IMR-90 (cell line): Measurements from ENCODE around the gene C1QTNF1. TPM values are rescaled to one million over a fixed set of nuclear protein-coding genes. Genes with fewer than 3 reads are reported as not detected.

Experiments
- ATAC-seq: fragments of 200-7000 bp; cut with Tn5 transposase; 2 replicates; pipeline ENCODE4 v1.9.1; 2020; ENCODE audit warnings: low read depth, mild to moderate bottlenecking, moderate library complexity
- BruUV-seq: library from RNA; stranded (reverse); fragments of 400-500 nt; replicated peaks from 2 replicates; lab custom pipeline; 2021; lab: Mats Ljungman, UMichigan
- CTCF ChIA-PET: fragments of 300-600 bp; formaldehyde crosslinking; extraction: SDS; loops from one replicate; lab custom pipeline; 2021; ENCODE audit warnings: antibody characterized with exemption; lab: Yijun Ruan, JAX
- POLR2A ChIA-PET: fragments of 300-600 bp; sonication (Branson Sonifier 250); formaldehyde crosslinking; loops from one replicate; lab custom pipeline; 2022; ENCODE audit warnings: antibody characterized with exemption; ENCODE audit not compliant: unreplicated experiment; lab: Charles Lee
- DNase-seq: peaks from one replicate; pipeline ENCODE4 v3.0.0; 2013
- H2AFZ ChIP-seq: replicated peaks from 2 replicates; pipeline ENCODE3; 2013; ENCODE audit warnings: low read length, mild to moderate bottlenecking; ENCODE audit not compliant: poor library complexity
- H2AK5ac ChIP-seq: 2 replicates; pipeline ENCODE4 v1.6.1; 2013; ENCODE audit warnings: low read depth, low read length, inconsistent platforms
- H2AK9ac ChIP-seq: replicated peaks from 2 replicates; pipeline ENCODE3; 2013; ENCODE audit warnings: mild to moderate bottlenecking, low read depth, low read length, moderate library complexity; ENCODE audit not compliant: poor library complexity
- H2BK120ac ChIP-seq: 2 replicates; pipeline ENCODE4 v1.6.1; 2013; ENCODE audit warnings: low read depth, low read length, inconsistent platforms
- H2BK15ac ChIP-seq: 3 replicates; pipeline ENCODE4 v1.6.1; 2013; ENCODE audit warnings: low read depth, low read length, inconsistent platforms
- H2BK20ac ChIP-seq: 2 replicates; pipeline ENCODE4 v1.6.1; 2013; ENCODE audit warnings: low read depth, mild to moderate bottlenecking, inconsistent platforms, low read length, moderate library complexity
- H2BK5ac ChIP-seq: 2 replicates; pipeline ENCODE4 v1.6.1; 2013; ENCODE audit warnings: mild to moderate bottlenecking, low read depth, low read length, inconsistent platforms; ENCODE audit not compliant: poor library complexity, severe bottlenecking
- H3K14ac ChIP-seq: replicated peaks from 2 replicates; pipeline ENCODE4 v1.6.1; 2013; ENCODE audit warnings: low read depth, low read length, inconsistent platforms
- H3K18ac ChIP-seq: 2 replicates; pipeline ENCODE4 v1.6.1; 2013; ENCODE audit warnings: low read depth, low read length, control low read depth
- H3K23ac ChIP-seq: 2 replicates; pipeline ENCODE4 v1.6.1; 2013; ENCODE audit warnings: low read depth, low read length, inconsistent platforms
- H3K27ac ChIP-seq: 2 replicates; pipeline ENCODE4 v1.5.1; 2013; ENCODE audit warnings: mild to moderate bottlenecking, control low read depth, low read length; ENCODE audit not compliant: insufficient read depth
- H3K27me3 ChIP-seq: 2 replicates; pipeline ENCODE4 v1.6.1; 2013; ENCODE audit warnings: low read length; ENCODE audit not compliant: control insufficient read depth, insufficient read depth
- H3K36me3 ChIP-seq: 2 replicates; pipeline ENCODE4 v1.6.1; 2013; ENCODE audit warnings: low read length, mixed read lengths; ENCODE audit not compliant: control insufficient read depth, insufficient read depth
- H3K4ac ChIP-seq: 2 replicates; pipeline ENCODE4 v1.6.1; 2013; ENCODE audit warnings: low read depth, low read length, inconsistent platforms
- H3K4me1 ChIP-seq: 2 replicates; pipeline ENCODE4 v1.6.1; 2013; ENCODE audit warnings: low read length, mixed read lengths; ENCODE audit not compliant: control insufficient read depth, insufficient read depth
- H3K4me2 ChIP-seq: 2 replicates; pipeline ENCODE4 v1.6.1; 2013; ENCODE audit warnings: low read depth, mild to moderate bottlenecking, control low read depth, low read length, moderate library complexity
- H3K4me3 ChIP-seq: 2 replicates; pipeline ENCODE4 v1.5.1; 2013; ENCODE audit warnings: low read depth, mild to moderate bottlenecking, control low read depth, low read length, moderate library complexity; ENCODE audit not compliant: insufficient read depth
- H3K56ac ChIP-seq: 2 replicates; pipeline ENCODE4 v1.6.1; 2013; ENCODE audit warnings: low read length, inconsistent platforms; ENCODE audit not compliant: insufficient read depth; ENCODE audit errors: extremely low read depth
- H3K79me1 ChIP-seq, 2 experiments: 2 replicates each; pipeline ENCODE4 v1.6.1; 2013; ENCODE audit warnings: low read length in 2 of 2, inconsistent platforms in 1 of 2, low read depth in 1 of 2
- H3K9ac ChIP-seq: 2 replicates; pipeline ENCODE4 v1.6.1; 2013; ENCODE audit warnings: low read depth, low read length, control low read depth
- H3K9me1 ChIP-seq: 2 replicates; pipeline ENCODE4 v1.6.1; 2013; ENCODE audit warnings: low read length, inconsistent platforms; ENCODE audit not compliant: insufficient read depth
- H3K9me3 ChIP-seq: 2 replicates; pipeline ENCODE4 v1.6.1; 2013; ENCODE audit warnings: low read length; ENCODE audit not compliant: control insufficient read depth, insufficient read depth
- H4K20me1 ChIP-seq: 2 replicates; pipeline ENCODE4 v1.6.1; 2013; ENCODE audit warnings: low read length, inconsistent platforms; ENCODE audit not compliant: insufficient read depth
- H4K5ac ChIP-seq: 2 replicates; pipeline ENCODE4 v1.6.1; 2013; ENCODE audit warnings: mild to moderate bottlenecking, low read depth, low read length, control low read depth
- H4K8ac ChIP-seq, 2 experiments: 2 replicates each; pipeline ENCODE4 v1.6.1; 2013; ENCODE audit warnings: low read depth in 2 of 2, low read length in 2 of 2, control low read depth in 1 of 2, inconsistent platforms in 1 of 2
- H4K91ac ChIP-seq: 2 replicates; pipeline ENCODE4 v1.6.1; 2013; ENCODE audit warnings: low read depth, low read length, inconsistent platforms; ENCODE audit not compliant: insufficient read depth
- CHD1 ChIP-seq: IDR thresholded peaks from 2 replicates; pipeline ENCODE4 v1.6.1; 2012; ENCODE audit warnings: low read depth, low read length, improper control_type of control experiment
- FOS ChIP-seq: fragments of 150-350 bp; IDR thresholded peaks from 2 replicates; pipeline ENCODE4 v1.6.1; 2016; ENCODE audit warnings: low read depth, low read length
- MAZ ChIP-seq: IDR thresholded peaks from 2 replicates; pipeline ENCODE4 v1.6.1; 2012; ENCODE audit warnings: low read depth, mild to moderate bottlenecking, low read length, improper control_type of control experiment, moderate library complexity, borderline replicate concordance
- RCOR1 ChIP-seq: IDR thresholded peaks from 2 replicates; pipeline ENCODE4 v1.6.1; 2012; ENCODE audit warnings: mild to moderate bottlenecking, low read length, improper control_type of control experiment; ENCODE audit not compliant: insufficient replicate concordance
- RFX5 ChIP-seq: IDR thresholded peaks from 2 replicates; pipeline ENCODE4 v1.8.0; 2012; ENCODE audit warnings: low read depth, mild to moderate bottlenecking, low read length, moderate library complexity
- SMC3 ChIP-seq: fragments of 150-350 bp; IDR thresholded peaks from 2 replicates; pipeline ENCODE4 v1.6.1; 2016; ENCODE audit warnings: low read depth, mild to moderate bottlenecking, antibody characterized with exemption, low read length, moderate library complexity
- USF2 ChIP-seq: fragments of 150-350 bp; IDR thresholded peaks from 2 replicates; pipeline ENCODE4 v1.6.1; 2017; ENCODE audit warnings: mild to moderate bottlenecking, antibody characterized with exemption, low read length, low read depth
- whole genome bisulfite sequencing, 2 experiments: methylation state at CpG; one replicate each; pipeline versions ENCODE4 v1.1.5 to v1.1.7; 2013; ENCODE audit warnings: missing lambda C conversion rate in 2 of 2; ENCODE audit not compliant: insufficient read length in 1 of 2; ENCODE audit errors: extremely low coverage in 2 of 2; 5-methylcytosine and 5-hydroxymethylcytosine counted together
- dilution Hi-C: fragments of 300-500 bp; cut with HindIII; formaldehyde crosslinking; loops from one replicate; pipeline ENCODE4 v1.14.3; 2018; ENCODE audit warnings: low sequenced_read_pairs; ENCODE audit not compliant: unreplicated experiment
- in situ Hi-C: fragments of 300-500 bp; cut with MboI; formaldehyde crosslinking; loops from 3 replicates; pipeline ENCODE4 v1.14.3; 2019; ENCODE audit warnings: low sequenced_read_pairs, inconsistent platforms, mixed read lengths
- intact Hi-C: fragments of 100-400 bp; cut with micrococcal nuclease; formaldehyde crosslinking; loops from 2 replicates; pipeline ENCODE4 v1.10.0; 2022
- polyA plus RNA-seq, 3 experiments: library from polyadenylated mRNA; depleted of rRNA; stranded (reverse); fragments of >200 nt; gene quantifications; 2 replicates each; pipeline ENCODE4 v1.2.3, GENCODE V29; 2012; ENCODE audit warnings: low replicate concordance in 1 of 3
- total RNA-seq: library from RNA; depleted of rRNA; stranded (reverse); fragments of >200 nt; gene quantifications from 2 replicates; pipeline ENCODE4 v1.2.3, GENCODE V29; 2012
- TF ChIP-seq, protein P1 (sequence below): fragments of 150-350 bp; IDR thresholded peaks from 2 replicates; pipeline ENCODE4 v1.6.1; 2016; ENCODE audit warnings: low read depth, mild to moderate bottlenecking, low read length, moderate library complexity, borderline replicate concordance

The C1QTNF1 gene
- total and polyA plus RNA-seq, 2 of the 4 experiments (the other 2 are of a cell fraction): 3.4 to 8.4 TPM

GRCh38 chr17:78999056-78999768, 24.8 kb upstream of the C1QTNF1 start:
- intact Hi-C loops (no loop called here), dilution Hi-C loops (no loop called here), in situ Hi-C loops (no loop called here)
- Histone ChIP-seq H3K27me3 (no peaks in the 10 kb centered on the region), H3K9ac (no peak overlapping the region), H2AFZ (no peak overlapping the region), H4K5ac (no peak overlapping the region), H2BK120ac (no peak overlapping the region), H3K4me2 (no peak overlapping the region), H3K4ac (no peak overlapping the region), H3K18ac (no peak overlapping the region), H3K36me3 (peaks cover 47% of the 10 kb centered on the region), H3K23ac (no peak overlapping the region), H3K27ac (no peak overlapping the region), H3K14ac (no peak overlapping the region), H4K91ac (no peak overlapping the region), H3K9me3 (no peaks in the 10 kb centered on the region), H2BK15ac (no peak overlapping the region), H2AK9ac (no peak overlapping the region), H3K4me3 (no peak overlapping the region), H3K4me1 (no peaks in the 10 kb centered on the region), H4K8ac (no peak overlapping the region), H2BK5ac (no peak overlapping the region), H2BK20ac (no peak overlapping the region), H2AK5ac (no peak overlapping the region), H3K9me1 (no peaks in the 10 kb centered on the region; the same call in 1 of the 2 replicates), H3K79me1 (peaks cover 23 to 85% of the 10 kb centered on the region in 2 experiments), H4K20me1 (peaks cover 70% of the 10 kb centered on the region), H3K56ac (no peak overlapping the region)
- ChIA-PET CTCF (no interaction called here), POLR2A (no interaction called here)
- ATAC-seq: no peak
- DNase-seq: no peak
- no peak for TF ChIP-seq USF2
- TF ChIP-seq RCOR1: no peak
- TF ChIP-seq RFX5: no peak
- no peak for TF ChIP-seq FOS
- TF ChIP-seq, protein P1, sequence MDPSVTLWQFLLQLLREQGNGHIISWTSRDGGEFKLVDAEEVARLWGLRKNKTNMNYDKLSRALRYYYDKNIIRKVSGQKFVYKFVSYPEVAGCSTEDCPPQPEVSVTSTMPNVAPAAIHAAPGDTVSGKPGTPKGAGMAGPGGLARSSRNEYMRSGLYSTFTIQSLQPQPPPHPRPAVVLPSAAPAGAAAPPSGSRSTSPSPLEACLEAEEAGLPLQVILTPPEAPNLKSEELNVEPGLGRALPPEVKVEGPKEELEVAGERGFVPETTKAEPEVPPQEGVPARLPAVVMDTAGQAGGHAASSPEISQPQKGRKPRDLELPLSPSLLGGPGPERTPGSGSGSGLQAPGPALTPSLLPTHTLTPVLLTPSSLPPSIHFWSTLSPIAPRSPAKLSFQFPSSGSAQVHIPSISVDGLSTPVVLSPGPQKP: no peak
- no peak for TF ChIP-seq MAZ
- no peak for TF ChIP-seq CHD1
- no peak for TF ChIP-seq SMC3
- WGBS, 2 experiments: 97% methylated on average over 8 of the region's 17 CpGs; no CpG with 5 or more reads in 1 of the 2 experiments
- no TSS peak for BruUV-seq
